IPS-NIHi11 (cell line): ENCODE measurements around the gene TMEM240.

Experiments
- DNase-seq: peaks from one replicate; pipeline ENCODE4 v3.0.0; 2012; ENCODE audit warnings: mixed read lengths, low spot score

TMEM240 gene

GRCh38 chr1:1540090-1540817, at the start of gene TMEM240:
Gene TMEM240 (minus strand): TSS chr1:1540624. CDS start chr1:1540346, 278 bp downstream.
- peak; percentile 95 for DNase-seq

- no peak for DNase-seq
These were observed 43.1 kb upstream of the TMEM240 start for GRCh38 chr1:1583347-1584010.

- no peak for DNase-seq
These were observed 42.3 kb upstream of the TMEM240 start for GRCh38 chr1:1582585-1583346.

GRCh38 chr1:1578371-1578940, 38.0 kb upstream of the TMEM240 start:
- DNase-seq = no peak

- DNase-seq = no peak
These were observed 37.1 kb upstream of the TMEM240 start for GRCh38 chr1:1577367-1578011.

GRCh38 chr1:1574721-1575537, 34.5 kb upstream of the TMEM240 start, which contains the start of gene SSU72:
Gene SSU72 (minus strand): TSS chr1:1574863. CDS start chr1:1574557, 306 bp downstream.
- DNase-seq = peak; percentile 97

GRCh38 chr1:1573843-1574720, 33.7 kb upstream of the TMEM240 start:
- peak; percentile 91 for DNase-seq

- DNase-seq = no peak
These were observed 28.9 kb upstream of the TMEM240 start for GRCh38 chr1:1569341-1569740.

- DNase-seq = no peak
These were observed 27.5 kb upstream of the TMEM240 start for GRCh38 chr1:1567891-1568291.

GRCh38 chr1:1567152-1567875, 26.9 kb upstream of the TMEM240 start:
- no peak for DNase-seq

- DNase-seq = no peak
These were observed 24.9 kb upstream of the TMEM240 start for GRCh38 chr1:1565340-1565739.

- DNase-seq = no peak
These were observed 23.8 kb upstream of the TMEM240 start for GRCh38 chr1:1564268-1564667.

GRCh38 chr1:1563688-1564087, 23.3 kb upstream of the TMEM240 start:
- no peak for DNase-seq

- no peak for DNase-seq
These were observed 22.3 kb upstream of the TMEM240 start for GRCh38 chr1:1562556-1563195.

GRCh38 chr1:1561801-1562470, 21.5 kb upstream of the TMEM240 start:
- no peak for DNase-seq

- no peak for DNase-seq
These were observed 19.8 kb upstream of the TMEM240 start for GRCh38 chr1:1560178-1560577.

- no peak for DNase-seq
These were observed 18.6 kb upstream of the TMEM240 start for GRCh38 chr1:1559066-1559465.

- DNase-seq = no peak
These were observed 18.2 kb upstream of the TMEM240 start for GRCh38 chr1:1558591-1558990.
